ENCODE results near the gene XRCC5. TPM values are rescaled to one million over a fixed set of nuclear protein-coding genes. Genes with fewer than 3 reads are reported as not detected.
"Not testable (repeated sequence)": the region's sequence is repeated elsewhere in the genome, so short reads cannot be mapped to it uniquely, and the experiment has no call there.

The XRCC5 gene
- total RNA-seq, 1 donor from 2014 or later: 185 TPM

- Histone ChIP-seq H3K27me3 (ENCODE audit: control insufficient read depth, insufficient read depth, low read length) (no peaks in the 10 kb centered on the region), H3K36me3 (ENCODE audit: control insufficient read depth, insufficient read depth, low read length) (no peaks in the 10 kb centered on the region), H3K4me3 (ENCODE audit: low read depth, low read length) (no peak overlapping the region)
- DNase-seq (ENCODE audit: low read depth) (no peak), FAIRE-seq (no peak)
- TF ChIP-seq CTCF (IDR thresholded peaks at IDR 0.05; ENCODE audit: insufficient read depth, low read length, severe bottlenecking): no peak
Measured at GRCh38 chr2:216075510-216076485, 33.4 kb upstream of the XRCC5 start.

GRCh38 chr2:216078776-216079175, 30.4 kb upstream of the XRCC5 start:
- DNase-seq (ENCODE audit: low read depth) (no peak), FAIRE-seq (no peak)
- no peak for TF ChIP-seq CTCF (IDR thresholded peaks at IDR 0.05; ENCODE audit: insufficient read depth, low read length, severe bottlenecking)

DNA sequence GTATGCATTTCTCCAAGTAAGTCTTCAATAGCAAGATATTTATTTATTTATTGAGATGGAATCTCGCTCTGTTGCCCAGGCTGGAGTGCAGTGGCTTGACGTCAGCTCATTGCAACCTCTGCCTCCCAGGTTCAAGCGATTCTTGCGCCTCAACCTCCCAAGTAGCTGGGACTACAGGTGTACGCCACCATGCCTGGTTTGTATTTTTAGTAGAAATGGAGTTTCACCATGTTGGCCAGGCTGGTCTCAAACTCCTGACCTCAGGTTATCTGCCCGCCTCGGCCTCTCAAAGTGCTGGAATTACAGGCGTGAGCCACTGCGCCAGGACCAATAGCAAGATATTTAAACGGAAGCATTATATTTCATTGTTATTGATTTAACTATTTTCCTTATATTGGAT, 29.1 kb upstream of the XRCC5 start:
- not testable (repeated sequence) for FAIRE-seq; DNase-seq (ENCODE audit: low read depth); H3K36me3 ChIP-seq (ENCODE audit: control insufficient read depth, insufficient read depth, low read length); H3K27me3 ChIP-seq (ENCODE audit: control insufficient read depth, insufficient read depth, low read length); H3K4me3 ChIP-seq (ENCODE audit: low read depth, low read length)

More at GRCh38 chr2:216078776-216079175, 30.4 kb upstream of the XRCC5 start:
- H3K4me3 ChIP-seq (ENCODE audit: low read depth, low read length): no peak overlapping the region
- H3K27me3 ChIP-seq (ENCODE audit: control insufficient read depth, insufficient read depth, low read length): no peaks in the 10 kb centered on the region
- H3K36me3 ChIP-seq (ENCODE audit: control insufficient read depth, insufficient read depth, low read length): no peaks in the 10 kb centered on the region

GRCh38 chr2:216081012-216081411, 28.1 kb upstream of the XRCC5 start:
- DNase-seq (ENCODE audit: low read depth): no peak
- Histone ChIP-seq H3K4me3 (ENCODE audit: low read depth, low read length) (peak overlapping the region; percentile 70), H3K36me3 (ENCODE audit: control insufficient read depth, insufficient read depth, low read length) (no peaks in the 10 kb centered on the region), H3K27me3 (ENCODE audit: control insufficient read depth, insufficient read depth, low read length) (no peaks in the 10 kb centered on the region)
- TF ChIP-seq CTCF (IDR thresholded peaks at IDR 0.05; ENCODE audit: insufficient read depth, low read length, severe bottlenecking): no peak
- FAIRE-seq: no peak

DNA sequence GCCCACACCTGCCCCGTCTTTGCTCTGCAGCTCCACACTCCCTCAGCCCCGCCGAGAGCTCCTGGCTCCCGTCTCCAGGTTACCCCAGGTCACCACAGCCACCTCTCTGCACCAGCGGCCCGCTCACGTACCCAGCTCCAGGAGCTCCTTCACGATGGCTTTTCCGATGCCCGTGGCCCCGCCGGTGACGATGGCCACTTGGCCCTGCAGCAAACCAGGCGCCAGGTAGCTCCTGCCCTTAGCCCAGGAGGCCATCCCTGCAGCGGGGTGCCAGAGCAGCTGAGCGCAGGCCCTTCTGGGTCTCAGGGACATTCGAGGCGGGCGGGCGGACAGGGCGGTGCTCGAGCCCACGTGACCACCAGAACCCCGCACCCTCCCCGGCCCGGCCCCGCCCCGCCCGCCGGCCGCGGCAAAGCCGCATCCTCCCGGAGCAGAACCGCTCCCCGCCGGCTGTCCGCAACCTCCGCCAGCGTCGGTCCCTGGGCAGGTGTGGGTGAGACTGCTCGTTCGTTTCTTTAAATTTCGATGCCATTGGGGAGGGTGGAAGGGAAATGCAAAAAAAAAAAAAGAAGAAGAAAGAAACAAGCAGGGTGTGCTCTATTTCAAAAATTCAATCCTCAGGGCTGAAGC, 27.5 kb upstream of the XRCC5 start, which contains the start of the genes PECR and TMEM169:
Gene PECR, minus strand, starts transcription at position 323 of the 630 bp plus-strand sequence. Its CDS starts 68 bp downstream, at position 255.
Gene TMEM169, plus strand, starts transcription at position 433 of the 630 bp plus-strand sequence. CDS start 14,045 bp downstream, outside the sequence.
- TF ChIP-seq CTCF (IDR thresholded peaks at IDR 0.05; ENCODE audit: insufficient read depth, low read length, severe bottlenecking): no peak
- Histone ChIP-seq H3K4me3 (ENCODE audit: low read depth, low read length) (peak within 1 kb of the TSS; percentile 70), H3K36me3 (ENCODE audit: control insufficient read depth, insufficient read depth, low read length) (no peaks in the 10 kb centered on the region), H3K27me3 (ENCODE audit: control insufficient read depth, insufficient read depth, low read length) (no peaks in the 10 kb centered on the region)
- FAIRE-seq (no peak), DNase-seq (ENCODE audit: low read depth) (peak; percentile 38)

- FAIRE-seq: no peak
- Histone ChIP-seq H3K36me3 (ENCODE audit: control insufficient read depth, insufficient read depth, low read length) (no peaks in the 10 kb centered on the region), H3K27me3 (ENCODE audit: control insufficient read depth, insufficient read depth, low read length) (no peaks in the 10 kb centered on the region), H3K4me3 (ENCODE audit: low read depth, low read length) (peak overlapping the region; percentile 70)
- no peak for DNase-seq (ENCODE audit: low read depth)
- TF ChIP-seq CTCF (IDR thresholded peaks at IDR 0.05; ENCODE audit: insufficient read depth, low read length, severe bottlenecking): no peak
Measured at GRCh38 chr2:216082117-216082711, 26.9 kb upstream of the XRCC5 start.
